Osteocyte (in vitro differentiated cells): ENCODE data around the gene MEGF10. TPM values are rescaled to one million over a fixed set of nuclear protein-coding genes. Genes with fewer than 3 reads are reported as not detected.

Experiments used
- DNase-seq: peaks from one replicate; pipeline ENCODE4 v3.0.0; 2021; ENCODE audit warnings: mixed read lengths; ENCODE audit not compliant: unreplicated experiment; ENCODE audit errors: extremely low spot score
- H3K27ac Mint-ChIP-seq: one replicate; pipeline ENCODE4 v1.8.0; 2021; ENCODE audit warnings: mild to moderate bottlenecking, mixed read lengths; ENCODE audit not compliant: unreplicated experiment
- H3K27me3 Mint-ChIP-seq: one replicate; pipeline ENCODE4 v1.8.0; 2021; ENCODE audit warnings: mixed read lengths; ENCODE audit not compliant: unreplicated experiment
- H3K36me3 Mint-ChIP-seq: one replicate; pipeline ENCODE4 v1.8.0; 2021; ENCODE audit warnings: mixed read lengths; ENCODE audit not compliant: unreplicated experiment
- H3K4me1 Mint-ChIP-seq: one replicate; pipeline ENCODE4 v1.8.0; 2021; ENCODE audit warnings: mixed read lengths; ENCODE audit not compliant: unreplicated experiment
- H3K4me3 Mint-ChIP-seq: one replicate; pipeline ENCODE4 v1.8.0; 2021; ENCODE audit warnings: mild to moderate bottlenecking, moderate library complexity, mixed read lengths; ENCODE audit not compliant: unreplicated experiment
- H3K9me3 Mint-ChIP-seq: one replicate; pipeline ENCODE4 v1.8.0; 2021; ENCODE audit warnings: mixed read lengths; ENCODE audit not compliant: unreplicated experiment
- total RNA-seq: library from RNA; stranded (reverse); gene quantifications from 2 replicates; pipeline ENCODE4 v1.2.1, GENCODE V29; 2021
- TF ChIP-seq, protein P1 (sequence below): fragments of 200-600 bp; sonication (generic); IDR thresholded peaks from 2 replicates; pipeline ENCODE4 v1.5.0; 2021; ENCODE audit warnings: antibody characterized with exemption, mild to moderate bottlenecking, moderate library complexity

The MEGF10 gene
- total RNA-seq, 1 donor from 2014 or later, result 39.8 TPM

DNA sequence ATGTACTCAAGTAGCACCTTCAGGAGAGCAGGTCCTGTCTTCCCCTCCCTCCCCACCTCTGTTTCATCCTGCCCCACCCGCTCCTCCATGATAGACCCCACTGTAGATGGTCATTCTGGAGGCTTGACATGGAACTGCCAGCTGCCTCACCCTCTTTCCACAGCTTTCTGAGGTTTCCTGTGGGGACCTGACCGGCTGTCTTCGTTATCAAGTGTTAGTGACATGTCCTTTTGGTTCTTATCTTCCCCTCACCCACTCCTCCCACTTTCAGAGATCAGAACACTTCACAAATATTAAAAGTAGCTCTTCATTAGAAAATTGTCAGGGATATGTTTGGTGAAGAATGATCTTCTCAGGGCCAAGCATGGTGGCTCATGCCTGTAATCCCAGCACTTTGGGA lies 52.7 kb downstream of the MEGF10 start:
- Mint-ChIP-seq H3K4me1 (no peaks in the 10 kb centered on the region), H3K27ac (no peak overlapping the region), H3K27me3 (no peaks in the 10 kb centered on the region), H3K9me3 (peaks cover 8% of the 10 kb centered on the region), H3K4me3 (no peak overlapping the region), H3K36me3 (peaks cover 38% of the 10 kb centered on the region)
- DNase-seq, result no peak
- TF ChIP-seq, protein P1, sequence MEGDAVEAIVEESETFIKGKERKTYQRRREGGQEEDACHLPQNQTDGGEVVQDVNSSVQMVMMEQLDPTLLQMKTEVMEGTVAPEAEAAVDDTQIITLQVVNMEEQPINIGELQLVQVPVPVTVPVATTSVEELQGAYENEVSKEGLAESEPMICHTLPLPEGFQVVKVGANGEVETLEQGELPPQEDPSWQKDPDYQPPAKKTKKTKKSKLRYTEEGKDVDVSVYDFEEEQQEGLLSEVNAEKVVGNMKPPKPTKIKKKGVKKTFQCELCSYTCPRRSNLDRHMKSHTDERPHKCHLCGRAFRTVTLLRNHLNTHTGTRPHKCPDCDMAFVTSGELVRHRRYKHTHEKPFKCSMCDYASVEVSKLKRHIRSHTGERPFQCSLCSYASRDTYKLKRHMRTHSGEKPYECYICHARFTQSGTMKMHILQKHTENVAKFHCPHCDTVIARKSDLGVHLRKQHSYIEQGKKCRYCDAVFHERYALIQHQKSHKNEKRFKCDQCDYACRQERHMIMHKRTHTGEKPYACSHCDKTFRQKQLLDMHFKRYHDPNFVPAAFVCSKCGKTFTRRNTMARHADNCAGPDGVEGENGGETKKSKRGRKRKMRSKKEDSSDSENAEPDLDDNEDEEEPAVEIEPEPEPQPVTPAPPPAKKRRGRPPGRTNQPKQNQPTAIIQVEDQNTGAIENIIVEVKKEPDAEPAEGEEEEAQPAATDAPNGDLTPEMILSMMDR, result no peak

DNA sequence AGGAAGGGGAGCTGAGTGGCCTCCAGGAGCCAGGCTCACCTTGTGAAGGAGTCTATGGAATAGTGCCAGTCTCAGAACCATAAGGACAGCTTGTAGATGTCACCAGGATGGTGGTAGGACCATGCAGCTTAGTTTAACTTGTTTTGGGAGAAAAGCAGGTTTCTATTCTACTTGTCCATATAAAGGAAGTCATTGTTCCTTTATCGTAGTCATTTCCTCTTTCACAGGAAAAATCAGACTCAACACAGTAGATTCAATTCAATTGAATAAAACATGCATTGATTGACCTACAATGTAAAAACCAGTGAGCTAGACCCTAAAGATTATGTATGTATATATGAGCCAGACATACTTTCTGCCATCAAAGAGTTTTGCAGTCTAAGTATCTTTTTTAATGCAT lies 53.3 kb downstream of the MEGF10 start:
- no peaks in the 10 kb centered on the region for H3K27me3 Mint-ChIP-seq
- H3K4me3 Mint-ChIP-seq, result no peak overlapping the region
- H3K9me3 Mint-ChIP-seq, result peaks cover 8% of the 10 kb centered on the region
- no peak for DNase-seq
- H3K4me1 Mint-ChIP-seq, result no peaks in the 10 kb centered on the region
- H3K27ac Mint-ChIP-seq, result no peak overlapping the region
- TF ChIP-seq, protein P1, result no peak
- H3K36me3 Mint-ChIP-seq, result peaks cover 38% of the 10 kb centered on the region

DNA sequence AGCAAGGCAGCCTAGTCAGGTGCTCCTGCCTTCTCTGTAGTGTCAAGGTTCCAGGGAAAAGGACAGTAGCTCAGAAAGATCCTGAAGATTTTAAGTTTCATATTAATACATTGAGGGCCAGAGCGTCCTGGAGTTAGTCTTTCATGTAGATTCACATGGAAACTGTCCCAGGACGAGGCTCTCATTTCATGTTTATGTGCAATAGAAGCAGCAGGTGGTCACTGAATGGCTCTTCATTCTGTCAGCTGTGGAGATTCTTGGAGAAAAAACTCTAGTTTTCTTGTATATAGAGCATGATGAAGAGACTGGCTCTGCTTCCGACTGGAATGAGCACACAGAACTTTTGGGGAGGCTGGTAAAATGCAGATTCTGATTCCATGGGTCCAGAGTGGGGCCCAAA lies 54.3 kb downstream of the MEGF10 start:
- Mint-ChIP-seq H3K27ac (no peak overlapping the region), H3K9me3 (peaks cover 8% of the 10 kb centered on the region), H3K4me1 (no peaks in the 10 kb centered on the region), H3K27me3 (no peaks in the 10 kb centered on the region), H3K4me3 (no peak overlapping the region), H3K36me3 (peaks cover 34% of the 10 kb centered on the region)
- DNase-seq, result no peak
- TF ChIP-seq, protein P1, result no peak

DNA sequence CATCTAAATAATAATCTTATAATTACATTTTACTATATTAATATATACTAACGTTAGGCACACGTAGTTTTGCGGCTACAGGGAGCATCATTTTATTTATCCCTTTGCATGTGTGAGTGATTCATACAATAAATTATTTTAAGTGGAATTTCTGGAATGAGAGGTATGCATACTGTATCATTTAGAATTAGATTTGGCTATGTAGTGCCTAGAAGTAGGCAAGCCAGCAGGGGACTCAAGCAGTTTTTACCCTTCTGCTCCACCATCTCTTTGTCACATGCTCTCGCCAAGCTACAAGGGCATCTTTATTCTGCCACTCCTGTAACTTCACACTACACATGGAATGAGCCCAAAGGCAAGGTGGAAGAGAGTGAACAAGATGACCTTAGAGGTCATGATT lies 60.8 kb downstream of the MEGF10 start:
- Mint-ChIP-seq H3K4me3 (no peak overlapping the region), H3K9me3 (peaks cover 5% of the 10 kb centered on the region), H3K36me3 (peaks cover 9% of the 10 kb centered on the region), H3K4me1 (peaks cover 22% of the 10 kb centered on the region), H3K27ac (peak overlapping the region; percentile 54), H3K27me3 (no peaks in the 10 kb centered on the region)
- TF ChIP-seq, protein P1, result no peak
- DNase-seq, result no peak

DNA sequence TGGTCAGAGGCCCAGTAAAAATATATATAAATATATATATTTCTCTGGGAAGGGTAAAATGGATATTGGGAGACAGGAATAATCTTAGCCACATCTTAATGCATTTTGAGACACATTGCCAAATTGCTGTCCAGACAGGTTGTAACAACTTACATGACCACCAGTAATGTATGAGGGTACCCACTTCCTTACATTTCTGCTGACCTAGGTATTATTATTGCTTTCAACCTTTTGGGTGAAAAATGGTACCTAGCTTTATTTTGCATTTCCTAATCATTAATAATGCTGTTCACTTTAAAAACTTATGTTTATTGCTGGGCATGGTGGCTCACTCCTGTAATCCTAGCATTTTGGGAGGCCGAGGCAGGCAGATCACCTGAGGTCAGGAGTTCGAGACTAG lies 61.5 kb downstream of the MEGF10 start:
- TF ChIP-seq, protein P1, result no peak
- no peak overlapping the region for H3K27ac Mint-ChIP-seq
- H3K4me3 Mint-ChIP-seq, result no peak overlapping the region
- H3K27me3 Mint-ChIP-seq, result no peaks in the 10 kb centered on the region
- peaks cover 5% of the 10 kb centered on the region for H3K9me3 Mint-ChIP-seq
- DNase-seq, result no peak
- peaks cover 9% of the 10 kb centered on the region for H3K36me3 Mint-ChIP-seq
- H3K4me1 Mint-ChIP-seq, result peaks cover 22% of the 10 kb centered on the region
